B cell (primary cell): ENCODE results near the gene TMEM52.

Source experiments
- CTCF ChIP-seq: fragments of 200-600 bp; IDR thresholded peaks from one replicate; pipeline ENCODE4 v1.8.0; 2022; ENCODE audit warnings: antibody characterized with exemption, mild to moderate bottlenecking
- EZH2 ChIP-seq: IDR thresholded peaks from 2 replicates; pipeline ENCODE4 v1.6.1; 2012; ENCODE audit warnings: borderline replicate concordance, low read depth, mild to moderate bottlenecking, moderate library complexity, low read length; ENCODE audit not compliant: insufficient read depth, poor library complexity, severe bottlenecking

GRCh38 chr1:1937549-1938275 is 18.6 kb upstream of the TMEM52 start:
- TF ChIP-seq CTCF = no peak
- no peak for TF ChIP-seq EZH2
